B cell (primary cell): Measurements from ENCODE around the gene TFEB. TPM values are rescaled to one million over a fixed set of nuclear protein-coding genes. Genes with fewer than 3 reads are reported as not detected.

ENCODE experiments used
- ATAC-seq: fragments of 200-7000 bp; cut with Tn5 transposase; one replicate; pipeline ENCODE4 v1.10.0; 2021; ENCODE audit warnings: low read depth, mild to moderate bottlenecking, moderate number of reproducible peaks, moderate library complexity
- CTCF ChIA-PET: fragments of 350-600 bp; sonication (Branson Sonifier 250); formaldehyde crosslinking; loops from one replicate; lab custom pipeline; 2021; ENCODE audit warnings: antibody characterized with exemption, inconsistent platforms; lab: Charles Lee
- POLR2A ChIA-PET: fragments of 350-600 bp; sonication (Branson Sonifier 250); formaldehyde crosslinking; loops from one replicate; lab custom pipeline; 2021; ENCODE audit warnings: antibody characterized with exemption; lab: Charles Lee
- DNase-seq: peaks from one replicate; pipeline ENCODE4 v3.0.0; 2013
- H2AFZ ChIP-seq: 2 replicates; pipeline ENCODE4 v1.6.1; 2012; ENCODE audit warnings: mild to moderate bottlenecking, low read depth, low read length; ENCODE audit not compliant: insufficient read depth, poor library complexity, severe bottlenecking
- H3K27ac ChIP-seq, 2 donors: 1 replicate in 1 of 2; 2 replicates in 1 of 2; pipeline ENCODE4 v1.5.1; 2012 to 2013; ENCODE audit warnings: low read length in 2 of 2, mild to moderate bottlenecking in 2 of 2, moderate library complexity in 1 of 2
- H3K27me3 ChIP-seq, 4 experiments: fragments of 200-600 bp in 1 of 4; sonication (generic) in 1 of 4; replicated peaks in 1 of 4; 1 replicate in 2 of 4; 2 replicates in 2 of 4; pipeline versions ENCODE4 v1.6.1 to v1.7.0; 2013 to 2016; ENCODE audit warnings: low read length in 3 of 4, mild to moderate bottlenecking in 2 of 4, mixed read lengths in 1 of 4, moderate library complexity in 1 of 4; ENCODE audit not compliant: insufficient read depth in 4 of 4, control insufficient read depth in 3 of 4; ENCODE audit errors: control extremely low read depth in 1 of 4
- H3K36me3 ChIP-seq, 2 experiments: replicated peaks in 1 of 2; 1 replicate in 1 of 2; 2 replicates in 1 of 2; pipeline versions ENCODE4 v1.6.1 to v1.7.1; 2013; ENCODE audit warnings: low read length in 1 of 2; ENCODE audit not compliant: insufficient read depth in 2 of 2, control insufficient read depth in 1 of 2; ENCODE audit errors: control extremely low read depth in 1 of 2, extremely low read depth in 1 of 2
- H3K4me1 ChIP-seq, 2 donors: fragments of 200-600 bp in 1 of 2; sonication (generic) in 1 of 2; 1 replicate in 1 of 2; 2 replicates in 1 of 2; pipeline versions ENCODE4 v1.5.1 to v1.6.1; 2013 to 2017; ENCODE audit warnings: low read length in 2 of 2; ENCODE audit not compliant: control insufficient read depth in 2 of 2, insufficient read depth in 2 of 2
- H3K4me2 ChIP-seq: replicated peaks from 2 replicates; pipeline ENCODE3; 2012; ENCODE audit warnings: mild to moderate bottlenecking, low read depth, low read length; ENCODE audit not compliant: poor library complexity, severe bottlenecking
- H3K4me3 ChIP-seq, 5 experiments: fragments of 200-600 bp in 1 of 5; sonication (generic) in 1 of 5; 1 replicate in 3 of 5; 2 replicates in 2 of 5; pipeline versions ENCODE4 v1.5.1 to v1.7.0; 2011 to 2016; ENCODE audit warnings: low read length in 4 of 5, mild to moderate bottlenecking in 4 of 5, low read depth in 2 of 5, control low read depth in 1 of 5, moderate library complexity in 1 of 5; ENCODE audit not compliant: insufficient read depth in 1 of 5; ENCODE audit errors: control extremely low read depth in 1 of 5, extremely low read depth in 1 of 5
- H3K79me2 ChIP-seq: fragments of 200-600 bp; sonication (generic); one replicate; pipeline ENCODE4 v1.6.0; 2016; ENCODE audit warnings: low read length; ENCODE audit not compliant: control insufficient read depth, insufficient read depth
- H3K9ac ChIP-seq: fragments of 200-600 bp; sonication (generic); 2 replicates; pipeline ENCODE4 v1.6.1; 2017; ENCODE audit warnings: mild to moderate bottlenecking, low read length, moderate library complexity
- H3K9me3 ChIP-seq, 3 donors: one replicate each; pipeline versions ENCODE4 v1.6.1 to v1.7.1; 2013; ENCODE audit warnings: low read length in 2 of 3; ENCODE audit not compliant: control insufficient read depth in 2 of 3, insufficient read depth in 1 of 3; ENCODE audit errors: control extremely low read depth in 1 of 3
- H4K20me1 ChIP-seq: 2 replicates; pipeline ENCODE4 v1.6.0; 2012; ENCODE audit warnings: mild to moderate bottlenecking, low read length; ENCODE audit not compliant: insufficient read depth, control insufficient read depth, poor library complexity, severe bottlenecking
- H3K27ac Mint-ChIP-seq: one replicate; pipeline ENCODE4 v1.8.0; 2021; ENCODE audit warnings: mixed read lengths
- H3K27me3 Mint-ChIP-seq: one replicate; pipeline ENCODE4 v1.8.0; 2021; ENCODE audit warnings: mixed read lengths
- H3K4me1 Mint-ChIP-seq: one replicate; pipeline ENCODE4 v1.8.0; 2021; ENCODE audit warnings: mixed read lengths
- H3K4me3 Mint-ChIP-seq: one replicate; pipeline ENCODE4 v1.8.0; 2021; ENCODE audit warnings: mixed read lengths
- H3K9me3 Mint-ChIP-seq: one replicate; pipeline ENCODE4 v1.8.0; 2022; ENCODE audit warnings: mixed read lengths; ENCODE audit not compliant: insufficient read depth
- CTCF ChIP-seq: fragments of 200-600 bp; IDR thresholded peaks from one replicate; pipeline ENCODE4 v1.8.0; 2022; ENCODE audit warnings: antibody characterized with exemption, mild to moderate bottlenecking
- EZH2 ChIP-seq: IDR thresholded peaks from 2 replicates; pipeline ENCODE4 v1.6.1; 2012; ENCODE audit warnings: borderline replicate concordance, low read depth, mild to moderate bottlenecking, moderate library complexity, low read length; ENCODE audit not compliant: insufficient read depth, poor library complexity, severe bottlenecking
- WGBS: methylation state at CpG from one replicate; pipeline ENCODE4 v1.1.5; 2013; ENCODE audit warnings: missing lambda C conversion rate; ENCODE audit not compliant: insufficient coverage; 5-methylcytosine and 5-hydroxymethylcytosine counted together
- intact Hi-C: fragments of 100-400 bp; cut with micrococcal nuclease; formaldehyde crosslinking; loops from one replicate; pipeline ENCODE4 v1.10.0; 2022
- polyA plus RNA-seq: library from polyadenylated mRNA; depleted of rRNA; stranded (reverse); fragments of >200 nt; gene quantifications from 2 replicates; pipeline ENCODE4 v1.2.3, GENCODE V29; 2012
- total RNA-seq, 2 donors: library from RNA; stranded (reverse); fragments of 120-200 nt in 1 of 2; gene quantifications; 1 replicate in 1 of 2; 2 replicates in 1 of 2; pipeline versions ENCODE4 v1.2.3 to v1.2.4, GENCODE V29; 2013 to 2022

TFEB gene
- total and polyA plus RNA-seq, 2 donors (not counting 1 experiment from before 2014, with no cell fraction given) = 113 to 148 TPM

GRCh38 chr6:41705996-41706835 lies 29.2 kb downstream of the TFEB start:
- DNase-seq = peak; percentile 94
- Histone ChIP-seq H3K27me3 (no peaks in the 10 kb centered on the region), H3K4me1 (peaks cover 84 to 87% of the 10 kb centered on the region in 2 donors), H2AFZ (peak overlapping the region; percentile 16), H3K9ac (peak overlapping the region; percentile 65), H3K4me2 (peak overlapping the region; percentile 82), H3K79me2 (peaks cover 97% of the 10 kb centered on the region), H3K9me3 (peaks cover 0 to under 1% (median 0%) of the 10 kb centered on the region in 3 donors), H3K4me3 (peak overlapping the region in 4 of 5 experiments; percentile 33 to 65 (median 56)), H4K20me1 (peaks cover 19% of the 10 kb centered on the region), H3K27ac (peak overlapping the region; percentile 83 to 96), H3K36me3 (peaks cover 0 to 50% of the 10 kb centered on the region in 2 experiments)
- H3K4me3 Mint-ChIP-seq = peak overlapping the region; percentile 86
- 20% methylated on average over 12 of the region's 15 CpGs for WGBS
- POLR2A ChIA-PET = interaction anchor here (0.6 to 11.0 kb wide), 9 partner anchors 8 to 1600 kb away, joined by 3 to 342 read pairs (median 11); partner anchors contain the start of gene TFEB
- intact Hi-C loops = loop anchor here (1.0 to 10.0 kb wide), 6 partner anchors 11 to 189 kb away; partner anchors contain the start of genes FOXP4, TFEB and USP49
- ATAC-seq = peak; percentile 81
- CTCF ChIA-PET = interaction anchor here (0.9 to 8.3 kb wide), 18 partner anchors 8 to 400 kb away, joined by 3 to 303 read pairs (median 5); partner anchors contain the start of genes BYSL, MED20, TFEB and TOMM6
- H3K4me1 Mint-ChIP-seq = peaks cover 97% of the 10 kb centered on the region
- H3K27ac Mint-ChIP-seq = peak overlapping the region; percentile 100
- no peaks in the 10 kb centered on the region for H3K9me3 Mint-ChIP-seq
- TF ChIP-seq EZH2 (no peak), CTCF (peak; percentile 89)
- H3K27me3 Mint-ChIP-seq = no peaks in the 10 kb centered on the region
